Lower leg skin (tissue), 4 donors: ENCODE results near the gene SH3RF3. TPM values are rescaled to one million over a fixed set of nuclear protein-coding genes. Genes with fewer than 3 reads are reported as not detected.

Source experiments
- DNase-seq, 2 donors: peaks; one replicate each; pipeline ENCODE4 v3.0.0-alpha.2; 2019; ENCODE audit warnings: low spot score in 2 of 2
- H3K4me3 ChIP-seq: fragments of 200-600 bp; sonication (generic); 2 replicates; pipeline ENCODE4 v1.5.1; 2017; ENCODE audit warnings: mild to moderate bottlenecking, low read depth; ENCODE audit not compliant: poor library complexity, severe bottlenecking
- CTCF ChIP-seq, 3 donors: fragments of 450-650 bp; IDR thresholded peaks; one replicate each; pipeline ENCODE4 v1.5.1; 2016; ENCODE audit warnings: antibody characterized with exemption in 3 of 3, mild to moderate bottlenecking in 3 of 3, moderate library complexity in 2 of 3
- POLR2A ChIP-seq, 2 donors: fragments of 450-650 bp; IDR thresholded peaks; one replicate each; pipeline ENCODE4 v1.6.1; 2016 to 2017; ENCODE audit warnings: antibody characterized with exemption in 2 of 2, mild to moderate bottlenecking in 1 of 2, moderate library complexity in 1 of 2
- WGBS, 2 donors: methylation state at CpG; one replicate each; pipeline ENCODE4 v1.1.5; 2018; 5-methylcytosine and 5-hydroxymethylcytosine counted together
- intact Hi-C: fragments of 100-400 bp; cut with DNase I; formaldehyde crosslinking; loops from one replicate; pipeline ENCODE4 v1.15.0; 2023; ENCODE audit warnings: low total_unique reads
- total RNA-seq, 4 donors: library from RNA; depleted of rRNA; stranded (reverse); fragments of >200 nt; gene quantifications; one replicate each; pipeline ENCODE4 v1.1.0, GENCODE V29; 2016

SH3RF3 gene
- total RNA-seq, 4 donors from 2014 or later = 1.9 to 7.4 (median 3.2) TPM

- TF ChIP-seq CTCF (IDR thresholded peaks at IDR 0.05) (no peak), POLR2A (IDR thresholded peaks at IDR 0.05) (no peak)
- intact Hi-C loops = no loop called here
- 31 to 90% methylated on average over 1 of the region's 1 CpG for WGBS, 2 donors
- DNase-seq = no peak
- no peak overlapping the region for H3K4me3 ChIP-seq
Measured at GRCh38 chr2:109322641-109323040, 193.6 kb downstream of the SH3RF3 start.

GRCh38 chr2:109324861-109325260, 195.9 kb downstream of the SH3RF3 start:
- H3K4me3 ChIP-seq = no peak overlapping the region
- intact Hi-C loops = no loop called here
- WGBS, 2 donors = 14 to 21% methylated on average over 6 of the region's 6 CpGs
- peak; percentile 81 to 93 for DNase-seq
- no peak for TF ChIP-seq CTCF (IDR thresholded peaks at IDR 0.05)
- no peak for TF ChIP-seq POLR2A (IDR thresholded peaks at IDR 0.05)

- intact Hi-C loops = no loop called here
- no peak overlapping the region for H3K4me3 ChIP-seq
Measured at GRCh38 chr2:109325570-109325969, 196.6 kb downstream of the SH3RF3 start.

GRCh38 chr2:109326306-109326705, 197.3 kb downstream of the SH3RF3 start:
- no peak for DNase-seq
- intact Hi-C loops = no loop called here
- WGBS, 2 donors = 50 to 51% methylated on average over 4 of the region's 4 CpGs
- TF ChIP-seq CTCF (IDR thresholded peaks at IDR 0.05) (no peak), POLR2A (IDR thresholded peaks at IDR 0.05) (no peak)
- no peak overlapping the region for H3K4me3 ChIP-seq

More at GRCh38 chr2:109325570-109325969, 196.6 kb downstream of the SH3RF3 start:
- WGBS, 2 donors = 49 to 54% methylated on average over 4 of the region's 4 CpGs
- TF ChIP-seq CTCF (IDR thresholded peaks at IDR 0.05) = no peak
- no peak for TF ChIP-seq POLR2A (IDR thresholded peaks at IDR 0.05)
- no peak for DNase-seq

GRCh38 chr2:109330056-109330455, 201.1 kb downstream of the SH3RF3 start:
- WGBS, 2 donors = 94 to 95% methylated on average over 4 of the region's 4 CpGs
- no peak for DNase-seq
- intact Hi-C loops = no loop called here
- no peak for TF ChIP-seq POLR2A (IDR thresholded peaks at IDR 0.05)
- no peak for TF ChIP-seq CTCF (IDR thresholded peaks at IDR 0.05)
- no peak overlapping the region for H3K4me3 ChIP-seq

GRCh38 chr2:109331081-109331480, 202.1 kb downstream of the SH3RF3 start:
- H3K4me3 ChIP-seq = no peak overlapping the region
- no peak for TF ChIP-seq POLR2A (IDR thresholded peaks at IDR 0.05)
- intact Hi-C loops = no loop called here
- no peak for DNase-seq
- 53 to 64% methylated on average over 4 of the region's 4 CpGs for WGBS, 2 donors
